WTC11 (cell line): Measurements from ENCODE around the gene SLCO4C1. TPM values are rescaled to one million over a fixed set of nuclear protein-coding genes. Genes with fewer than 3 reads are reported as not detected.

Source experiments
- ATAC-seq: fragments of 200-7000 bp; cut with Tn5 transposase; 2 replicates; pipeline ENCODE4 v1.10.0; 2021; ENCODE audit warnings: mild to moderate bottlenecking, moderate library complexity
- CTCF ChIA-PET: fragments of 300-600 bp; sonication (Branson Sonifier 250); formaldehyde crosslinking; loops from one replicate; lab custom pipeline; 2021; ENCODE audit warnings: antibody characterized with exemption; lab: Charles Lee
- POLR2A ChIA-PET: fragments of 350-600 bp; sonication (Branson Sonifier 250); formaldehyde crosslinking; loops from one replicate; lab custom pipeline; 2021; ENCODE audit warnings: antibody characterized with exemption; lab: Charles Lee
- DNase-seq: peaks from one replicate; pipeline ENCODE4 v3.0.0; 2021; ENCODE audit warnings: low spot score
- H3K27ac Mint-ChIP-seq: 2 replicates; pipeline ENCODE4 v1.8.0; 2021; ENCODE audit warnings: mixed read lengths
- H3K27me3 Mint-ChIP-seq: 2 replicates; pipeline ENCODE4 v1.8.0; 2021; ENCODE audit warnings: low read depth, mild to moderate bottlenecking, moderate library complexity, mixed read lengths
- H3K36me3 Mint-ChIP-seq: 2 replicates; pipeline ENCODE4 v1.8.0; 2021; ENCODE audit warnings: mixed read lengths
- H3K4me1 Mint-ChIP-seq: 2 replicates; pipeline ENCODE4 v1.8.0; 2022; ENCODE audit warnings: mixed read lengths
- H3K4me3 Mint-ChIP-seq: 2 replicates; pipeline ENCODE4 v1.8.0; 2021; ENCODE audit warnings: mild to moderate bottlenecking, moderate library complexity, mixed read lengths
- H3K9me3 Mint-ChIP-seq: 2 replicates; pipeline ENCODE4 v1.8.0; 2021; ENCODE audit warnings: mixed read lengths
- ATF1 ChIP-seq: sonication (generic); formaldehyde crosslinking; IDR thresholded peaks from 2 replicates; pipeline ENCODE4 v1.8.1; 2023; ENCODE audit warnings: mild to moderate bottlenecking, moderate library complexity, missing genetic modification reagents
- ETV6 ChIP-seq: sonication (generic); formaldehyde crosslinking; IDR thresholded peaks from 2 replicates; pipeline ENCODE4 v1.8.1; 2022; ENCODE audit warnings: mild to moderate bottlenecking, missing genetic modification reagents
- MYBL2 ChIP-seq: sonication (generic); formaldehyde crosslinking; IDR thresholded peaks from 2 replicates; pipeline ENCODE4 v1.8.1; 2023; ENCODE audit warnings: mild to moderate bottlenecking, moderate library complexity, missing genetic modification reagents
- SMAD4 ChIP-seq: sonication (generic); formaldehyde crosslinking; IDR thresholded peaks from 2 replicates; pipeline ENCODE4 v1.8.0; 2022; ENCODE audit warnings: mild to moderate bottlenecking, missing genetic modification reagents
- SP1 ChIP-seq: sonication (generic); formaldehyde crosslinking; conservative IDR thresholded peaks from 2 replicates; pipeline ENCODE4 v1.8.1; 2022; ENCODE audit warnings: missing genetic modification reagents
- TEAD4 ChIP-seq: sonication (generic); formaldehyde crosslinking; IDR thresholded peaks from 2 replicates; pipeline ENCODE4 v1.8.0; 2022; ENCODE audit warnings: mild to moderate bottlenecking, missing genetic modification reagents
- ZNF138 ChIP-seq: sonication (generic); formaldehyde crosslinking; conservative IDR thresholded peaks from 2 replicates; pipeline ENCODE4 v1.8.1; 2022; ENCODE audit warnings: mild to moderate bottlenecking, moderate library complexity, missing genetic modification reagents
- ZNF232 ChIP-seq: sonication (generic); formaldehyde crosslinking; IDR thresholded peaks from 2 replicates; pipeline ENCODE4 v1.8.0; 2022; ENCODE audit warnings: mild to moderate bottlenecking, missing genetic modification reagents
- ZNF263 ChIP-seq: sonication (generic); formaldehyde crosslinking; IDR thresholded peaks from 2 replicates; pipeline ENCODE4 v1.8.1; 2022; ENCODE audit warnings: low read depth, mild to moderate bottlenecking, moderate library complexity, missing genetic modification reagents
- total RNA-seq: library from RNA; stranded (reverse); gene quantifications from 3 replicates; pipeline ENCODE4 v1.2.3, GENCODE V29; 2021
- TF ChIP-seq, protein P1 (sequence below): fragments of 250-450 bp; sonication (Bioruptor Pico); IDR thresholded peaks from 2 replicates; pipeline ENCODE4 v1.9.0; 2021; ENCODE audit warnings: mild to moderate bottlenecking, borderline replicate concordance
- TF ChIP-seq, protein P2 (sequence below): sonication (generic); formaldehyde crosslinking; conservative IDR thresholded peaks from 2 replicates; pipeline ENCODE4 v1.8.1; 2022; ENCODE audit warnings: mild to moderate bottlenecking, missing genetic modification reagents
- TF ChIP-seq, protein P3 (sequence below): sonication (generic); formaldehyde crosslinking; IDR thresholded peaks from 2 replicates; pipeline ENCODE4 v1.8.1; 2023; ENCODE audit warnings: mild to moderate bottlenecking, moderate library complexity, missing genetic modification reagents
- TF ChIP-seq, protein P4 (sequence below): sonication (generic); formaldehyde crosslinking; IDR thresholded peaks from 2 replicates; pipeline ENCODE4 v1.8.0; 2023; ENCODE audit warnings: mild to moderate bottlenecking, missing genetic modification reagents
- TF ChIP-seq, protein P5 (sequence below): sonication (generic); formaldehyde crosslinking; IDR thresholded peaks from 2 replicates; pipeline ENCODE4 v1.8.0; 2022; ENCODE audit warnings: mild to moderate bottlenecking, missing genetic modification reagents
- TF ChIP-seq, protein P6 (sequence below): fragments of 250-450 bp; sonication (Bioruptor Pico); IDR thresholded peaks from 2 replicates; pipeline ENCODE4 v1.9.0; 2021; ENCODE audit warnings: mild to moderate bottlenecking

The SLCO4C1 gene
- total RNA-seq, 1 experiment from 2014 or later = 5.4 TPM

DNA sequence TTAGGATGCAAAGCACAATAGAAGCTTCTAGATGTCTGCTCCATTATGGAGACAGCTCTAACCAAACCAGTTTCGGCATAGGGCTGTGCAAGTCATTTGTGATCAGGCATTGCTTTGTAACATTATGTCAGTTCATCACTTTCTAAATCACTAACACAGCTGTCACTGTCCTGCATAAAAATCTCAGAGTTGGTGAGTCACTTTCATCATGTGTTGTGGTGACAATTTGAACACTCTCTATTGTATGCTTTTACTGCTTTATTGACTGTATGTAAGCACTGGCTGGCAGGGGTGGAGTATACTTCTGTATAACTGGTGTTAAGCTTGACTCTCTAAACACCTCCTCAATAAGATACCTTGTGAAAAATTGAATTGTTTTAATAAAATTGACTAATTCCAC is 77.9 kb downstream of the SLCO4C1 start:
- H3K27ac Mint-ChIP-seq = no peak overlapping the region

More for the DNA sequence above, 77.9 kb downstream of the SLCO4C1 start:
- DNase-seq (no peak), ATAC-seq (no peak)
- H3K27me3 Mint-ChIP-seq = peaks cover 71% of the 10 kb centered on the region
- peaks cover 40% of the 10 kb centered on the region for H3K4me1 Mint-ChIP-seq
- peaks cover 26% of the 10 kb centered on the region for H3K36me3 Mint-ChIP-seq
- CTCF ChIA-PET = no interaction called here
- H3K9me3 Mint-ChIP-seq = peaks cover 28% of the 10 kb centered on the region
- no peak overlapping the region for H3K4me3 Mint-ChIP-seq
- POLR2A ChIA-PET = no interaction called here
- TF ChIP-seq, protein P1, sequence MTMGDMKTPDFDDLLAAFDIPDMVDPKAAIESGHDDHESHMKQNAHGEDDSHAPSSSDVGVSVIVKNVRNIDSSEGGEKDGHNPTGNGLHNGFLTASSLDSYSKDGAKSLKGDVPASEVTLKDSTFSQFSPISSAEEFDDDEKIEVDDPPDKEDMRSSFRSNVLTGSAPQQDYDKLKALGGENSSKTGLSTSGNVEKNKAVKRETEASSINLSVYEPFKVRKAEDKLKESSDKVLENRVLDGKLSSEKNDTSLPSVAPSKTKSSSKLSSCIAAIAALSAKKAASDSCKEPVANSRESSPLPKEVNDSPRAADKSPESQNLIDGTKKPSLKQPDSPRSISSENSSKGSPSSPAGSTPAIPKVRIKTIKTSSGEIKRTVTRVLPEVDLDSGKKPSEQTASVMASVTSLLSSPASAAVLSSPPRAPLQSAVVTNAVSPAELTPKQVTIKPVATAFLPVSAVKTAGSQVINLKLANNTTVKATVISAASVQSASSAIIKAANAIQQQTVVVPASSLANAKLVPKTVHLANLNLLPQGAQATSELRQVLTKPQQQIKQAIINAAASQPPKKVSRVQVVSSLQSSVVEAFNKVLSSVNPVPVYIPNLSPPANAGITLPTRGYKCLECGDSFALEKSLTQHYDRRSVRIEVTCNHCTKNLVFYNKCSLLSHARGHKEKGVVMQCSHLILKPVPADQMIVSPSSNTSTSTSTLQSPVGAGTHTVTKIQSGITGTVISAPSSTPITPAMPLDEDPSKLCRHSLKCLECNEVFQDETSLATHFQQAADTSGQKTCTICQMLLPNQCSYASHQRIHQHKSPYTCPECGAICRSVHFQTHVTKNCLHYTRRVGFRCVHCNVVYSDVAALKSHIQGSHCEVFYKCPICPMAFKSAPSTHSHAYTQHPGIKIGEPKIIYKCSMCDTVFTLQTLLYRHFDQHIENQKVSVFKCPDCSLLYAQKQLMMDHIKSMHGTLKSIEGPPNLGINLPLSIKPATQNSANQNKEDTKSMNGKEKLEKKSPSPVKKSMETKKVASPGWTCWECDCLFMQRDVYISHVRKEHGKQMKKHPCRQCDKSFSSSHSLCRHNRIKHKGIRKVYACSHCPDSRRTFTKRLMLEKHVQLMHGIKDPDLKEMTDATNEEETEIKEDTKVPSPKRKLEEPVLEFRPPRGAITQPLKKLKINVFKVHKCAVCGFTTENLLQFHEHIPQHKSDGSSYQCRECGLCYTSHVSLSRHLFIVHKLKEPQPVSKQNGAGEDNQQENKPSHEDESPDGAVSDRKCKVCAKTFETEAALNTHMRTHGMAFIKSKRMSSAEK = no peak
- TF ChIP-seq, protein P2, sequence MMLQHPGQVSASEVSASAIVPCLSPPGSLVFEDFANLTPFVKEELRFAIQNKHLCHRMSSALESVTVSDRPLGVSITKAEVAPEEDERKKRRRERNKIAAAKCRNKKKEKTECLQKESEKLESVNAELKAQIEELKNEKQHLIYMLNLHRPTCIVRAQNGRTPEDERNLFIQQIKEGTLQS (CRISPR knock-in tag) = no peak
- TF ChIP-seq, protein P3, sequence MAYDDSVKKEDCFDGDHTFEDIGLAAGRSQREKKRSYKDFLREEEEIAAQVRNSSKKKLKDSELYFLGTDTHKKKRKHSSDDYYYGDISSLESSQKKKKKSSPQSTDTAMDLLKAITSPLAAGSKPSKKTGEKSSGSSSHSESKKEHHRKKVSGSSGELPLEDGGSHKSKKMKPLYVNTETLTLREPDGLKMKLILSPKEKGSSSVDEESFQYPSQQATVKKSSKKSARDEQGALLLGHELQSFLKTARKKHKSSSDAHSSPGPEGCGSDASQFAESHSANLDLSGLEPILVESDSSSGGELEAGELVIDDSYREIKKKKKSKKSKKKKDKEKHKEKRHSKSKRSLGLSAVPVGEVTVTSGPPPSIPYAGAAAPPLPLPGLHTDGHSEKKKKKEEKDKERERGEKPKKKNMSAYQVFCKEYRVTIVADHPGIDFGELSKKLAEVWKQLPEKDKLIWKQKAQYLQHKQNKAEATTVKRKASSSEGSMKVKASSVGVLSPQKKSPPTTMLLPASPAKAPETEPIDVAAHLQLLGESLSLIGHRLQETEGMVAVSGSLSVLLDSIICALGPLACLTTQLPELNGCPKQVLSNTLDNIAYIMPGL (CRISPR knock-in tag) = no peak
- TF ChIP-seq ATF1 (CRISPR knock-in tag) (no peak), ZNF263 (CRISPR knock-in tag) (no peak), MYBL2 (no peak), SP1 (no peak), ETV6 (CRISPR knock-in tag) (no peak), TEAD4 (no peak), ZNF138 (CRISPR knock-in tag) (no peak), ZNF232 (no peak), SMAD4 (CRISPR knock-in tag) (no peak)
- TF ChIP-seq, protein P4, sequence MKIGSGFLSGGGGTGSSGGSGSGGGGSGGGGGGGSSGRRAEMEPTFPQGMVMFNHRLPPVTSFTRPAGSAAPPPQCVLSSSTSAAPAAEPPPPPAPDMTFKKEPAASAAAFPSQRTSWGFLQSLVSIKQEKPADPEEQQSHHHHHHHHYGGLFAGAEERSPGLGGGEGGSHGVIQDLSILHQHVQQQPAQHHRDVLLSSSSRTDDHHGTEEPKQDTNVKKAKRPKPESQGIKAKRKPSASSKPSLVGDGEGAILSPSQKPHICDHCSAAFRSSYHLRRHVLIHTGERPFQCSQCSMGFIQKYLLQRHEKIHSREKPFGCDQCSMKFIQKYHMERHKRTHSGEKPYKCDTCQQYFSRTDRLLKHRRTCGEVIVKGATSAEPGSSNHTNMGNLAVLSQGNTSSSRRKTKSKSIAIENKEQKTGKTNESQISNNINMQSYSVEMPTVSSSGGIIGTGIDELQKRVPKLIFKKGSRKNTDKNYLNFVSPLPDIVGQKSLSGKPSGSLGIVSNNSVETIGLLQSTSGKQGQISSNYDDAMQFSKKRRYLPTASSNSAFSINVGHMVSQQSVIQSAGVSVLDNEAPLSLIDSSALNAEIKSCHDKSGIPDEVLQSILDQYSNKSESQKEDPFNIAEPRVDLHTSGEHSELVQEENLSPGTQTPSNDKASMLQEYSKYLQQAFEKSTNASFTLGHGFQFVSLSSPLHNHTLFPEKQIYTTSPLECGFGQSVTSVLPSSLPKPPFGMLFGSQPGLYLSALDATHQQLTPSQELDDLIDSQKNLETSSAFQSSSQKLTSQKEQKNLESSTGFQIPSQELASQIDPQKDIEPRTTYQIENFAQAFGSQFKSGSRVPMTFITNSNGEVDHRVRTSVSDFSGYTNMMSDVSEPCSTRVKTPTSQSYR (CRISPR knock-in tag) = no peak
- TF ChIP-seq, protein P5, sequence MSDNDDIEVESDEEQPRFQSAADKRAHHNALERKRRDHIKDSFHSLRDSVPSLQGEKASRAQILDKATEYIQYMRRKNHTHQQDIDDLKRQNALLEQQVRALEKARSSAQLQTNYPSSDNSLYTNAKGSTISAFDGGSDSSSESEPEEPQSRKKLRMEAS = no peak
- TF ChIP-seq, protein P6, sequence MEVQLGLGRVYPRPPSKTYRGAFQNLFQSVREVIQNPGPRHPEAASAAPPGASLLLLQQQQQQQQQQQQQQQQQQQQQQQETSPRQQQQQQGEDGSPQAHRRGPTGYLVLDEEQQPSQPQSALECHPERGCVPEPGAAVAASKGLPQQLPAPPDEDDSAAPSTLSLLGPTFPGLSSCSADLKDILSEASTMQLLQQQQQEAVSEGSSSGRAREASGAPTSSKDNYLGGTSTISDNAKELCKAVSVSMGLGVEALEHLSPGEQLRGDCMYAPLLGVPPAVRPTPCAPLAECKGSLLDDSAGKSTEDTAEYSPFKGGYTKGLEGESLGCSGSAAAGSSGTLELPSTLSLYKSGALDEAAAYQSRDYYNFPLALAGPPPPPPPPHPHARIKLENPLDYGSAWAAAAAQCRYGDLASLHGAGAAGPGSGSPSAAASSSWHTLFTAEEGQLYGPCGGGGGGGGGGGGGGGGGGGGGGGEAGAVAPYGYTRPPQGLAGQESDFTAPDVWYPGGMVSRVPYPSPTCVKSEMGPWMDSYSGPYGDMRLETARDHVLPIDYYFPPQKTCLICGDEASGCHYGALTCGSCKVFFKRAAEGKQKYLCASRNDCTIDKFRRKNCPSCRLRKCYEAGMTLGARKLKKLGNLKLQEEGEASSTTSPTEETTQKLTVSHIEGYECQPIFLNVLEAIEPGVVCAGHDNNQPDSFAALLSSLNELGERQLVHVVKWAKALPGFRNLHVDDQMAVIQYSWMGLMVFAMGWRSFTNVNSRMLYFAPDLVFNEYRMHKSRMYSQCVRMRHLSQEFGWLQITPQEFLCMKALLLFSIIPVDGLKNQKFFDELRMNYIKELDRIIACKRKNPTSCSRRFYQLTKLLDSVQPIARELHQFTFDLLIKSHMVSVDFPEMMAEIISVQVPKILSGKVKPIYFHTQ = no peak
